ENCODE data around the gene MEGF11.

Gene MEGF11

GRCh38 chr15:65960586-65960985 lies 293.0 kb downstream of the MEGF11 start:
- no peak for TF ChIP-seq CTCF (IDR thresholded peaks at IDR 0.05; ENCODE audit: insufficient read depth, missing control alignments)
- DNase-seq (ENCODE audit: insufficient read length, low spot score) (no peak), FAIRE-seq (no peak)

- FAIRE-seq: no peak
- TF ChIP-seq CTCF (IDR thresholded peaks at IDR 0.05; ENCODE audit: insufficient read depth, missing control alignments): no peak
- DNase-seq (ENCODE audit: insufficient read length, low spot score): no peak
Observed at GRCh38 chr15:65958835-65959234, 294.7 kb downstream of the MEGF11 start.

DNA sequence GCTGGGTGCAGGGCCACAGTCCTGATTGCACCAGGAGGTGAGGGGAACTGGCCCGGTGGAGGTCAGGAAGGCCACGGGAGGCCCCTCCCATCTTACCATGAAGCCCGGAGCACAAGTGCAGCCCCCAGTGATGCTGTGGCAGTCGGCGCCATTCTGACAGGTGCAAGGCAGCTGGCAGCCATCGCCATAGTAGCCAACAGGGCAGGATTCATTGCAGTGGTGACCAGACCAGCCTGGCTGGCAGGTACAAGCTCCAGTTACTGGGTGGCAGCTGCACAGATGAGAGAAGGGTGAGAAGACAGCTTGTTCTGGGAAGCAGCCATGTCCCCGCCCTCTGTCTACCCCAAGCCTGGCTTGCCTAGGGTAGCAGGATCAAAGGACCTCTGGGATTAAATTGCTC lies 296.1 kb downstream of the MEGF11 start:
- TF ChIP-seq CTCF (IDR thresholded peaks at IDR 0.05; ENCODE audit: insufficient read depth, missing control alignments): no peak
- FAIRE-seq: no peak
- DNase-seq (ENCODE audit: insufficient read length, low spot score): no peak

DNA sequence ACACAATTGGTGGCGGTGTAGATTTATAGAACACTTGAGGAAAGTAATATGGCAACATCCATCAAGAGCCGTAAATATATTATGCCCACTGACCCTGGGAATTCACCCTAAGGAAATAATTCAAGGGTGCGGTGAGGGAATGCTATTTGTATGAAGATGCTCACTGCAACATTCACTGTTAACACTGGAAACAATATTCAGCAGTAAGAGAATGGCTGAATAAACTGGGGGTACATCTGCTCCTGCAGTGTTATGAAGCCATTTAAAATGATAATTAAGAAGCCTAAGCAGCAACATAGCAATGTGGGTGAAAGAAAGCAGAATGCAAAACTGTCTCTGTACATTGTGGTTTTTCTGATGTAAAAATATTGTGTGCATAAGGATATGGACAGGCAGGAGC lies 296.7 kb downstream of the MEGF11 start:
- FAIRE-seq (no peak), DNase-seq (ENCODE audit: insufficient read length, low spot score) (no peak)
- TF ChIP-seq CTCF (IDR thresholded peaks at IDR 0.05; ENCODE audit: insufficient read depth, missing control alignments): no peak

GRCh38 chr15:65956307-65956706 lies 297.2 kb downstream of the MEGF11 start:
- no peak for FAIRE-seq
- TF ChIP-seq CTCF (IDR thresholded peaks at IDR 0.05; ENCODE audit: insufficient read depth, missing control alignments): no peak

DNA sequence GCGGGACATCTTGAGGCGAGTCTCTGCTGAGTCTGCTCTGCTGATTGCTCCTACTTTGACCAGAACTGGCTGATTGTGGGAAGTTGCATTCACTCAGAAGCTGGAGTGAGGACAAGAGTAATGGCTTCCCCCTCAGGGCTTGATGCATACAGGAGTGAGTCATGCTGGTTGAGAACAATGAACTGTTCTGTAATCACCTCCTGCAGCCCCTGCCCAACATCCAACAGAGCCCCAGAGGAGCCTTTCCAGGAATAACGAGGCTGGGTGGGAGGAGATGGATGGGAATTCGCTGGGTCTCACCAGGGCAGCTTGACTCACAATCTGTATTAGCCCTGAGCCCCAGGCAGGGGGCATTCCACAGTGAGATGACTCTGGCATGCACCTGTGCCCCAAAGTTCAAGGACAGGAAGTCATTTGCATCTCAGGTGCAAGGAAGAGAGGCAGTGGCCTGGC lies 299.2 kb downstream of the MEGF11 start:
- no peak for DNase-seq (ENCODE audit: insufficient read length, low spot score)
- TF ChIP-seq CTCF (IDR thresholded peaks at IDR 0.05; ENCODE audit: insufficient read depth, missing control alignments): no peak
- FAIRE-seq: no peak

More at GRCh38 chr15:65956307-65956706, 297.2 kb downstream of the MEGF11 start:
- no peak for DNase-seq (ENCODE audit: insufficient read length, low spot score)

- TF ChIP-seq CTCF (IDR thresholded peaks at IDR 0.05; ENCODE audit: insufficient read depth, missing control alignments): no peak
- FAIRE-seq (no peak), DNase-seq (ENCODE audit: insufficient read length, low spot score) (no peak)
Observed at GRCh38 chr15:65953622-65954021, 299.9 kb downstream of the MEGF11 start.

Measured in D721Med (cell line).